Fibroblast of skin of right quadriceps (primary cell): ENCODE data around the gene VWA1.
"Not testable (repeated sequence)": the region's sequence is repeated elsewhere in the genome, so short reads cannot be mapped to it uniquely, and the experiment has no call there.

Experiments
- DNase-seq: peaks from one replicate; pipeline ENCODE4 v3.0.0-alpha.2; 2013

The VWA1 gene

GRCh38 chr1:1406101-1406820, 29.2 kb upstream of the VWA1 start:
- DNase-seq, result no peak

- DNase-seq, result peak; percentile 88
Observed at GRCh38 chr1:1406821-1407635, 28.5 kb upstream of the VWA1 start, which contains the start of gene MRPL20. Gene MRPL20 (minus strand): TSS chr1:1407293. CDS start chr1:1407217, 76 bp downstream.

GRCh38 chr1:1407636-1408318, 27.7 kb upstream of the VWA1 start:
- DNase-seq, result no peak

GRCh38 chr1:1410238-1410637, 25.3 kb upstream of the VWA1 start:
- not testable (repeated sequence) for DNase-seq

DNA sequence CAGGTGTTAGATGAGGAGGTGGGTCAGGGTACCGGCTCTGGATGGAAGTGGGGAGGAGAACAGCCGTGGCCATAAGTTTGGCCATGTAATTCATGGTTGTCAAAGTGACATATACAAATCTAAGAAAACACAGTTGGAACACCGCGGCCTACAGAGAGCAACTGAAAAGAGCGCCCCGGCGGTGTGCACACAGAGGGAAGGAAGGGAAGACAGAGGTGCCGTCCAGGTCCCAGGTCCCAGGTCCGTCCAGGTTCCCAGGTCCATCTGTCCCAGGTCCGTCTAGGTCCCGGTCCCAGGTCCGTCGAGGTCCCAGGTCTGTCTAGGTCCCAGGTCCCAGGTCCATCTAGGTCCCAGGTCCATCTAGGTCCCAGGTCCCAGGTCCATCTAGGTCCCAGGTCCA, 23.9 kb upstream of the VWA1 start:
- no peak for DNase-seq

- DNase-seq, result not testable (repeated sequence)
Observed at GRCh38 chr1:1412311-1412902, 23.1 kb upstream of the VWA1 start.

GRCh38 chr1:1415751-1416150, 19.7 kb upstream of the VWA1 start:
- DNase-seq, result no peak

DNA sequence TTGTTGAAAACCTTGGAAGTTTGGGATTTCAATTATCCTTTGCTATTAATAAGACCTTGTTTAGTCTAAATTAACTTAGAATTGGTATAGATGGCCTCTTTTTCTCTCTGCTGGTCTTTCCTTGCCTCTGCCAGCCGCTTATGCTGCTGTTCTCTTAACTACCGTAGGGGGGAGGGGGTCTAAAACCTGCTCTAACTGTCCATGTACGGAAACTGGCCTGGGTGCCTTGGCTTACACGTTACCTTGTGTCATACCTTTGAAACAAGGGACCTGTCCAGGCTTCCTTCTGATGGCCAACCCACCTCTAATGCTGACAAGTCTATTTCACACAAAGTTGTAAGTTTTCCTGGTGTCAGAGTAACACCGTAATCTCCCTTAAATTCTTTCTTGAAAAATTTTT, 18.1 kb upstream of the VWA1 start:
- not testable (repeated sequence) for DNase-seq

GRCh38 chr1:1417825-1418463, 17.5 kb upstream of the VWA1 start:
- not testable (repeated sequence) for DNase-seq

- DNase-seq, result no peak
Observed at GRCh38 chr1:1418464-1419362, 16.8 kb upstream of the VWA1 start.

DNA sequence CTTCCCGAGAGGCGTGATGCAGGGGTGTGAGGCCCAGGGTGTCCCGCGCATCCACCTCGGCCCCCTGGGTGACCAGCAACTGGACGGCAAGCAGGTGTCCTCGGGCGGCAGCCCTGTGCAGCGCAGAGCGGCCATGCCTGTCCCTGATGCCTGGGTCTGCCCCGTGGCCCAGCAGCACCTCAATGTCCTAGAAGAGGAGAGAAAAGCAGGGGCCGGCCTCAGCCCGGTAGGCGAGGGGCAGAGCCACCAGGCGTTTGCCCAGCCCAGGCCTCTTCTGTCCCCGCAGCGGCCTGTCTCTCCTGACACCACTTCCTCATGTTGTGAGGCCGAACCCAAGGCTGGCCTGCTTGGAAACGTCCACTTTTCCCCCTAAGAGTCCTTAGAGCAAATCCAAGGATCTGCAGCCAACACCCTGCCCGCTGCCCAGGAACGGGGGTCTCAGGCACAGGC, 16.1 kb upstream of the VWA1 start:
- no peak for DNase-seq

GRCh38 chr1:1419813-1420653, 15.5 kb upstream of the VWA1 start:
- DNase-seq, result no peak

GRCh38 chr1:1420654-1421141, 14.8 kb upstream of the VWA1 start:
- DNase-seq, result no peak

GRCh38 chr1:1421147-1421906, 14.2 kb upstream of the VWA1 start, which contains the start of gene ANKRD65:
Gene ANKRD65 (minus strand): TSS chr1:1421276. CDS start chr1:1421005, 271 bp downstream.
- no peak for DNase-seq

- DNase-seq, result no peak
Observed at GRCh38 chr1:1421907-1422464, 13.5 kb upstream of the VWA1 start.

- DNase-seq, result peak; percentile 80
Observed at GRCh38 chr1:1422465-1423244, 12.8 kb upstream of the VWA1 start.

GRCh38 chr1:1423245-1423597, 12.3 kb upstream of the VWA1 start:
- no peak for DNase-seq

GRCh38 chr1:1424707-1425106, 10.8 kb upstream of the VWA1 start:
- no peak for DNase-seq
